ENCODE measurements around the gene DNAJC6. TPM values are rescaled to one million over a fixed set of nuclear protein-coding genes. Genes with fewer than 3 reads are reported as not detected.
"Not testable (repeated sequence)": the region's sequence is repeated elsewhere in the genome, so short reads cannot be mapped to it uniquely, and the experiment has no call there.

DNAJC6 gene
- total and polyA plus RNA-seq, 7 experiments from 2014 or later, result 0.22 to 7.0 (median 1.8) TPM

DNA sequence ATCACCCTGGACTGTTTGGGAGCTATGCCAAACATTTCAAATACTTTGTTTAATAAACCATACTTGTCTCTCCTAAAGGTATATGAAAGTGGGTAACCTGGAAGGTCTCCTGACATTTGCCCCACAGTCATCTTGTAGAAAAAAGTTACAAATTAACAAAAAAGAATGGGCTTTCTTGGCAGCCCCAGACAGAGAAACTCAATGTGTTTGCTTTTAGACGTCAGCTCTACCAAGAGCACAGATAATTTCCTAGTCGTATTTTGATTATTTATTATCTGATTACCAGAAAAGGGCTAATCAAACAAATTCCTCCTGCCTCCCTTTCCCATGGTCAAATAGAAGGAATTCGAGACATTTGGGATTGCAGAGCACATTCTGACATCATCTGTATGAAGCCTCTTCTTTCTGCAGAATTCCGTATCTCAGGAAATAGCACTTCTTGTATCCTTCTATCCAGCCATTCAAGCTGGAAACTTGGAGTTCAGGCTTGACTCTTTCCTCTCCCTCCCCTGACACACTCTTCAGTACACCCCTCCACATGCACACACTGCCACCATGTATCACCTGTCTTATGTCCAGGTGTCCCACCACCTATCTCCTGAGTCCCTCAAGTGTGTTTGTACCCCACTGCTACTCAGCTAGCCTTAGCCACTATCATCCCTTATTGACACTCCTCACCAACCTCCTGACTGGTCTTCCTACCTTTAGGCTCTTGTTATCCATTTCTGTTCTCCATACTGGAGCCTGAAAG lies 68.3 kb downstream of the DNAJC6 start:
- Histone ChIP-seq H3K27me3 (ENCODE audit: control insufficient read depth in 2 of 2, insufficient read depth in 2 of 2, low read length in 2 of 2) (no peaks in the 10 kb centered on the region), H3K4me1 (ENCODE audit: control insufficient read depth in 2 of 2, insufficient read depth in 2 of 2, low read length in 2 of 2) (no peaks in the 10 kb centered on the region), H3K27ac (ENCODE audit: low read depth, low read length) (no peak overlapping the region), H3K4me3 (ENCODE audit: low read length) (no peak overlapping the region), H3K36me3 (ENCODE audit: control insufficient read depth in 2 of 3, insufficient read depth in 3 of 3, low read length in 3 of 3) (no peaks in the 10 kb centered on the region), H3K9me3 (ENCODE audit: control insufficient read depth in 2 of 3, low read length in 3 of 3) (no peaks in the 10 kb centered on the region)
- no peak for ATAC-seq
- peaks cover 0 to 17% (median 11%) of the 10 kb centered on the region in 5 donors for H3K27me3 Mint-ChIP-seq
- DNase-seq, result no peak
- POLR2A ChIA-PET, result no interaction called here
- H3K36me3 Mint-ChIP-seq, result peaks cover 0 to 21% (median 11%) of the 10 kb centered on the region in 5 donors
- CTCF ChIA-PET, result no interaction called here
- H3K4me1 Mint-ChIP-seq, result peaks cover 0 to 2% (median 0%) of the 10 kb centered on the region in 7 donors
- H3K9me3 Mint-ChIP-seq, result peaks cover 0 to 13% (median 0%) of the 10 kb centered on the region in 11 donors
- H3K4me3 Mint-ChIP-seq, result no peak overlapping the region
- intact Hi-C loops (cut with micrococcal nuclease), result no loop called here
- peak overlapping the region in 1 of 9 donors; percentile 1 for H3K27ac Mint-ChIP-seq

DNA sequence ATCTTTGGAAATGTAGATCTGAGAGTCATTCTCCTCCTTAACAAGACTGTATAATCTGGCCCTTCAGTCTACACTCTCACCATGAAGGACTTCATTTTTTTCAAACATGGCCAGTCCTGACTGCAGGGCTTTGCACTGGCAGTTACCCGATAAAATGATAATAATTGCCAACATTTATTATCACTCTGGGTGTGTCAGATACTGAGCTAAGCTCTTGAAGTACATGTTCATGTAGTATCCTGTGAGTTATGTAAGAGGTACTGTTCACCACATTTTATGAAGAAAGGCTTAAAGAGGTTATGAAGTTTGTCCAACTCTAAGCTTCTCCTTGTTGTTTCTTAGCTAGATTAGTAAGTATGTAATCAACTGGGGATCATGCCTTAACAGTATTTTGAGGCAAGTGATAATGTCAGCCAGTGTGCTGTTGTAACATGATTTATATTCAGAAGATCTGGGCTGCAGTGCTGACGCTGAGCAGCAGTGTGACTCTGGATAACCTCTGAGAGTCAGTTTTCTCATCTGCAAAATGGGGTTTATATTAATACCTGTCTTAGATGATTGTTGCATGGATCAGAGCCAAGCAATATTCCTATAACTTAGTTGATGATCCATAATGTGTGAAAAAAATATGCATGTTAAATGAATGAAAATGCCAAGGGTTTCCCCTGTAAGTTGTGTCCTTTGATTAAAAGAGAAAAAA lies 69.1 kb downstream of the DNAJC6 start:
- Mint-ChIP-seq H3K4me1 (peaks cover 0 to 2% (median 0%) of the 10 kb centered on the region in 7 donors), H3K27ac (peak overlapping the region in 1 of 9 donors; percentile 1), H3K9me3 (peaks cover 0 to 13% (median 0%) of the 10 kb centered on the region in 11 donors), H3K4me3 (no peak overlapping the region), H3K36me3 (peaks cover 0 to 24% (median 11%) of the 10 kb centered on the region in 5 donors), H3K27me3 (peaks cover 0 to 17% (median 11%) of the 10 kb centered on the region in 5 donors)
- ChIA-PET POLR2A (no interaction called here), CTCF (no interaction called here)
- DNase-seq (no peak), ATAC-seq (no peak)
- no peaks in the 10 kb centered on the region for H3K4me1 ChIP-seq (ENCODE audit: control insufficient read depth in 2 of 2, insufficient read depth in 2 of 2, low read length in 2 of 2)
- no peak overlapping the region for H3K4me3 ChIP-seq (ENCODE audit: low read length)
- intact Hi-C loops (cut with micrococcal nuclease), result no loop called here
- H3K9me3 ChIP-seq (ENCODE audit: control insufficient read depth in 2 of 3, low read length in 3 of 3), result no peaks in the 10 kb centered on the region
- H3K27ac ChIP-seq (ENCODE audit: low read depth, low read length), result no peak overlapping the region
- H3K27me3 ChIP-seq (ENCODE audit: control insufficient read depth in 2 of 2, insufficient read depth in 2 of 2, low read length in 2 of 2), result no peaks in the 10 kb centered on the region
- H3K36me3 ChIP-seq (ENCODE audit: control insufficient read depth in 2 of 3, insufficient read depth in 3 of 3, low read length in 3 of 3), result no peaks in the 10 kb centered on the region

DNA sequence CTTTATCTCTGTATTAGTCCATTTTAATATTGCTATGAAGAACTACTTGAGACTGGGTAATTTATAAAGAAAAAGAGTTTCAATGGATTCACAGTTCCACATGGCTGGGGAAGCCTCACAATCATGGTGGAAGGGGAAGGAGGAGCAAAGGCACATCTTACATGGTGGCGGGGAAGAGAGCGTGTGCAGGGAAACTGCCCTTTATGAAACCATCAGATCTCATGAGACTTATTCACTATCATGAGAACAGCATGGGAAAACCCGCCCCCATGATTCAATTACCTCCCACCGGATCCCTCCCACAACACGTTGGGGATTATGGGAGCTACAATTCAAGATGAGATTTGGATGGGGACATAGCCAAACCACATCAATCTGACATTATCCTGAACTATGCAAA lies 75.1 kb downstream of the DNAJC6 start:
- H3K4me1 Mint-ChIP-seq; CTCF ChIA-PET; H3K27ac Mint-ChIP-seq; POLR2A ChIA-PET; intact Hi-C loops (cut with micrococcal nuclease); H3K27me3 ChIP-seq (ENCODE audit: control insufficient read depth in 2 of 2, insufficient read depth in 2 of 2, low read length in 2 of 2); DNase-seq; H3K9me3 Mint-ChIP-seq; H3K4me3 ChIP-seq (ENCODE audit: low read length); H3K4me3 Mint-ChIP-seq; H3K27me3 Mint-ChIP-seq; H3K9me3 ChIP-seq (ENCODE audit: control insufficient read depth in 2 of 3, low read length in 3 of 3); H3K4me1 ChIP-seq (ENCODE audit: control insufficient read depth in 2 of 2, insufficient read depth in 2 of 2, low read length in 2 of 2); H3K36me3 ChIP-seq (ENCODE audit: control insufficient read depth in 2 of 3, insufficient read depth in 3 of 3, low read length in 3 of 3); H3K27ac ChIP-seq (ENCODE audit: low read depth, low read length); ATAC-seq: not testable (repeated sequence)
- peaks cover 0 to 35% (median 15%) of the 10 kb centered on the region in 5 donors for H3K36me3 Mint-ChIP-seq

DNA sequence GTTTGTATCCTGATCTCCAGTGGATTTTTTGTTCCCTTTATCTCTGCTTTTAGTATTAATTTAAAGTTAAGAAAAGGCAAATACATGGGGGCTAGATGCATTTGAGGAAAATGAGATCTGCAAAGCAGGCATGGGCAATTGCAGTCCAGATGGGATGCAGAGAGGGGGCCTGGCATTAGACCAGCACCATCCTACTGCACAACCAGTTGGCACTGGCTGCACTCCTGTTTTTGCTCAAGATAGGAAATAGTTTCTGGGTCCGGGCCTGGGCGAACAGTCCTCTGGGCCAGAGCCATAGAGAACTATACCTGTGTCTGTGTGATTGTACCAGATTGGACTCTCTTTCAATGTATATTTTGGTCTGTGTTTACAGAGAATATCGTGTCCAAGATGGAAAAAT lies 77.1 kb downstream of the DNAJC6 start:
- H3K36me3 ChIP-seq (ENCODE audit: control insufficient read depth in 2 of 3, insufficient read depth in 3 of 3, low read length in 3 of 3), result no peaks in the 10 kb centered on the region
- Mint-ChIP-seq H3K27ac (no peak overlapping the region), H3K4me1 (peaks cover 0 to 21% (median 0%) of the 10 kb centered on the region in 7 donors), H3K9me3 (peaks cover 0 to 3% (median 0%) of the 10 kb centered on the region in 11 donors), H3K36me3 (peaks cover 0 to 42% (median 11%) of the 10 kb centered on the region in 5 donors), H3K27me3 (peaks cover 0 to 5% (median 0%) of the 10 kb centered on the region in 5 donors), H3K4me3 (no peak overlapping the region)
- H3K4me3 ChIP-seq (ENCODE audit: low read length), result no peak overlapping the region
- POLR2A ChIA-PET, result interaction anchor here (0.6 kb wide), 1 partner anchor 182 kb away, joined by 3 read pairs; no protein-coding TSS in a partner anchor
- H3K4me1 ChIP-seq (ENCODE audit: control insufficient read depth in 2 of 2, insufficient read depth in 2 of 2, low read length in 2 of 2), result no peaks in the 10 kb centered on the region
- intact Hi-C loops (cut with micrococcal nuclease), result no loop called here
- ATAC-seq (no peak), DNase-seq (no peak)
- no peaks in the 10 kb centered on the region for H3K27me3 ChIP-seq (ENCODE audit: control insufficient read depth in 2 of 2, insufficient read depth in 2 of 2, low read length in 2 of 2)
- CTCF ChIA-PET, result no interaction called here
- H3K9me3 ChIP-seq (ENCODE audit: control insufficient read depth in 2 of 3, low read length in 3 of 3), result no peaks in the 10 kb centered on the region
- no peak overlapping the region for H3K27ac ChIP-seq (ENCODE audit: low read depth, low read length)

DNA sequence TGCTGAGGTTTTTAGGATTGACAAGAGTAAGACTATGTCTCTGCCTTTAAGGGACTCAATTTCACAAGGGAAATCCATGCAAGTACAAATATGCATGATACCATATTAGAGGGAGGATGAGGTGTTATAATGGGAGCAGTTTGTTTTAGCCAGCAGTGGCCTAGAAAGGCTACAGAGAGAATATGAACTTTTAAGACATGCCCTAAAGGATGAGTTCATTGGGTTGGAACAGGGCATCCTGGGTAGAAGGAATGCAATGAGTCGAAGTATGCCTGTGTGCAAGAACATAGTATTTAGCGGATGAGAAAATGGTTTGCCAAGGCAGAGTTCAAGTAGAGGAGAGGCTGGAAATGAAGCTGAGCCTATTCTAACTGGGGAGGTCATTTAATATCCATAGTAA lies 78.5 kb downstream of the DNAJC6 start:
- intact Hi-C loops (cut with micrococcal nuclease), result no loop called here
- Histone ChIP-seq H3K4me1 (ENCODE audit: control insufficient read depth in 2 of 2, insufficient read depth in 2 of 2, low read length in 2 of 2) (no peaks in the 10 kb centered on the region), H3K9me3 (ENCODE audit: control insufficient read depth in 2 of 3, low read length in 3 of 3) (no peaks in the 10 kb centered on the region), H3K4me3 (ENCODE audit: low read length) (no peak overlapping the region), H3K36me3 (ENCODE audit: control insufficient read depth in 2 of 3, insufficient read depth in 3 of 3, low read length in 3 of 3) (no peaks in the 10 kb centered on the region), H3K27me3 (ENCODE audit: control insufficient read depth in 2 of 2, insufficient read depth in 2 of 2, low read length in 2 of 2) (no peaks in the 10 kb centered on the region), H3K27ac (ENCODE audit: low read depth, low read length) (no peak overlapping the region)
- H3K4me3 Mint-ChIP-seq, result no peak overlapping the region
- H3K4me1 Mint-ChIP-seq, result peaks cover 0 to 33% (median 0%) of the 10 kb centered on the region in 7 donors
- H3K9me3 Mint-ChIP-seq, result peaks cover 0 to 3% (median 0%) of the 10 kb centered on the region in 11 donors
- ChIA-PET POLR2A (no interaction called here), CTCF (no interaction called here)
- DNase-seq (no peak), ATAC-seq (no peak)
- H3K27me3 Mint-ChIP-seq, result peaks cover 0 to 2% (median 0%) of the 10 kb centered on the region in 5 donors
- no peak overlapping the region for H3K27ac Mint-ChIP-seq
- H3K36me3 Mint-ChIP-seq, result peaks cover 0 to 48% (median 10%) of the 10 kb centered on the region in 5 donors

DNA sequence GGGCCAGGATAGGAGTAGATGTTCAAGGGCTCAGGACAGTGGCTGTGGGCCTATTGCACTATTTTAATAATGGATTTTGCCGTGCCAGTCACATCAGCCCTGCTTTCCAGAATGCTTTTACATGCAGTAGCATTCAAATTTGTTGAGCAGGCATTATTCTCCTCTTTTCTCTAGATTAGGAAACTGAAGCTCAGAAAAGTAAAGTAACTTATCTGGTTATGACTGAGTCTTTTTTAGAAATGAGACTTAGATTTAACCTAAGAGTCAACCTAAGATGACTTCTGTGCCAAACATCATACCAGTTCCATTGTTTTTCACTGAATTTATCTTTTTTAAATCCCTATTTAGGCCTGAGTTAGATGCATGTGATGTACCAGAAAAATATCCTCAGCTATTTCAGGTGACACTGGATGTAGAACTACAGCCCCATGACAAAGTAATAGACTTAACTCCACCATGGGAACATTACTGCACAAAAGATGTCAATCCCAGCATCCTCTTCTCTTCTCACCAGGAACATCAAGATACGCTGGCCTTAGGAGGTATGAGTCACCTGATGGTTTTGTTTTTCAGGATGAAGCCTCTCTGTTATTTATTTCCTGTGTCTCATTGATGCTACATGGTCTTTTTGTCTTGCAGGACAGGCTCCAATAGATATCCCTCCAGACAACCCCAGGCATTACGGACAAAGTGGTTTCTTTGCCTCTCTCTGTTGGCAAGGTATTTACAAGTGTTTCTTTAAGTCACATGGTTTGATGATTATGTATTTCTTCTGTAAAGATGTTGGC lies 79.8 kb downstream of the DNAJC6 start:
- peak overlapping the region in 1 of 9 donors; percentile 45 for H3K27ac Mint-ChIP-seq
- Histone ChIP-seq H3K27ac (ENCODE audit: low read depth, low read length) (no peak overlapping the region), H3K4me1 (ENCODE audit: control insufficient read depth in 2 of 2, insufficient read depth in 2 of 2, low read length in 2 of 2) (no peaks in the 10 kb centered on the region), H3K9me3 (ENCODE audit: control insufficient read depth in 2 of 3, low read length in 3 of 3) (no peaks in the 10 kb centered on the region), H3K4me3 (ENCODE audit: low read length) (no peak overlapping the region), H3K27me3 (ENCODE audit: control insufficient read depth in 2 of 2, insufficient read depth in 2 of 2, low read length in 2 of 2) (no peaks in the 10 kb centered on the region), H3K36me3 (ENCODE audit: control insufficient read depth in 2 of 3, insufficient read depth in 3 of 3, low read length in 3 of 3) (no peaks in the 10 kb centered on the region)
- DNase-seq, result no peak
- H3K27me3 Mint-ChIP-seq, result no peaks in the 10 kb centered on the region
- H3K4me3 Mint-ChIP-seq, result no peak overlapping the region
- intact Hi-C loops (cut with micrococcal nuclease), result no loop called here
- peaks cover 0 to 3% (median 0%) of the 10 kb centered on the region in 11 donors for H3K9me3 Mint-ChIP-seq
- POLR2A ChIA-PET, result no interaction called here
- H3K4me1 Mint-ChIP-seq, result peaks cover 0 to 44% (median 0%) of the 10 kb centered on the region in 7 donors
- H3K36me3 Mint-ChIP-seq, result peaks cover 0 to 45% (median 10%) of the 10 kb centered on the region in 5 donors
- CTCF ChIA-PET, result no interaction called here
- no peak for ATAC-seq

All from naive thymus-derived CD4-positive, alpha-beta T cell (primary cell).